Left renal cortex interstitium (tissue), 4 donors: ENCODE results near the gene PCSK7. TPM values are rescaled to one million over a fixed set of nuclear protein-coding genes. Genes with fewer than 3 reads are reported as not detected.
"Not testable (repeated sequence)": the region's sequence is repeated elsewhere in the genome, so short reads cannot be mapped to it uniquely, and the experiment has no call there.

Source experiments
- DNase-seq, 4 donors: peaks; one replicate each; pipeline ENCODE4 v3.0.0-alpha.2; 2013; ENCODE audit warnings: low read depth in 4 of 4, low spot score in 2 of 4, missing footprints in 1 of 4
- polyA plus RNA-seq, 4 donors: library from polyadenylated mRNA; unstranded; fragments of 120-200 nt; gene quantifications; one replicate each; pipeline ENCODE4 v1.2.1, GENCODE V29; 2013; ENCODE audit not compliant: insufficient read length in 4 of 4

Gene PCSK7
- polyA plus RNA-seq, 4 donors: 18.5 to 40.5 (median 29.3) TPM

GRCh38 chr11:117218133-117218915 is 13.5 kb downstream of the PCSK7 start:
- no peak for DNase-seq

- no peak for DNase-seq
Measured at GRCh38 chr11:117217141-117218084, 14.5 kb downstream of the PCSK7 start.

- no peak for DNase-seq
Measured at GRCh38 chr11:117214404-117215110, 17.3 kb downstream of the PCSK7 start.

GRCh38 chr11:117212697-117213355 is 19.0 kb downstream of the PCSK7 start:
- DNase-seq: no peak

- no peak for DNase-seq
Measured at GRCh38 chr11:117210620-117211019, 21.3 kb downstream of the PCSK7 start.

GRCh38 chr11:117209351-117210125 is 22.3 kb downstream of the PCSK7 start:
- DNase-seq: not testable (repeated sequence)

GRCh38 chr11:117208710-117209109 is 23.2 kb downstream of the PCSK7 start:
- DNase-seq: not testable (repeated sequence)

GRCh38 chr11:117207481-117207880 is 24.4 kb downstream of the PCSK7 start:
- not testable (repeated sequence) for DNase-seq

- DNase-seq: not testable (repeated sequence)
Measured at GRCh38 chr11:117206859-117207258, 25.0 kb downstream of the PCSK7 start.

DNA sequence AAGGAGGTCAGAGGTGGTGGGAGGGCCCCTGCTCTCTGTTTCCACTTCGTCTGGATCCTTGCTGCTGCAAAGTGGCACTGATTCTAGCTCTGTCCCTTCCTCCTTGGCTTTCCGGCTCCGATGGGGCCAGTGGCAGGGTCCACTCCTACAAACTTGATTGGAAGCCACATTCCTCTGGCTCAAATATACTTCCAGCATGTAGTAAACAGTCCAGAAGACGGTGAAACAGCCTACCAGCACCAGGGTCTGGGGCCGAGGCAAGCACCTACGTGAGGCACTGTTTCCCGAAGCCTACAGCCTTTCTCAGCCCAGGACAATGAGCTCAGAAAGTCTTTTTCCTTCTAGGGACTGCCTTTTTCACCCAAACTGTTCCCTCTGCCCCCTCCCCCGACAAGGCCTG is 25.8 kb downstream of the PCSK7 start:
- DNase-seq: not testable (repeated sequence)

DNA sequence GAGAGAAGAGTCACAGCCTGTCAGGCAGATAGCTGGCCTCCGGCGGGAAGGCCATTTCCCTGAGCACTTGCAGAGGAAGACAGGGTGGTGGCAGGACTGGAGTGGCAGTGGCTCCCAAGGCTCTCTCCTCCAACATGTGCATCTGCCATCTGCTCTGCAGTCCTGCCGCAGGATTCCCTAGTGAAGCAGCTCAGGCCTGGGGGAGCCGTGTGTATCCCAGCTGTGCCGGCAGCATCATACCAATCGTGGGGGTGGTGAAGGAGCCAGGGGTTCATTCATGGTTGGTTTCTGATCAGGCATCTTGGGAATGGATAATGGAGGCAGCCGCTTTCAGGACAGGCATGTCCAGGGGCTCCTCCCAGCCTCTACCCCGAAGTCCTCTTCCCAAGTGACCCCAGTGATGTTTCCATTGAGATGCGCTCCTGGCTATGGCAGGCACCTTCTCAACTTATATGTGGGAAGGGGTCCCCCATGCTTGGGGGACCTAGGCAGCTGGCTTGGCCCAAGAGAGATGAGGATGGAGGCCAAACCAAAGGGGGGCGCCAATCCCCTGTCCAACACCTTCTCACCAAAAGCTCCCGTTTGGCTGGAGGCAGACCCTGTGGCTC is 26.6 kb downstream of the PCSK7 start:
- no peak for DNase-seq

DNA sequence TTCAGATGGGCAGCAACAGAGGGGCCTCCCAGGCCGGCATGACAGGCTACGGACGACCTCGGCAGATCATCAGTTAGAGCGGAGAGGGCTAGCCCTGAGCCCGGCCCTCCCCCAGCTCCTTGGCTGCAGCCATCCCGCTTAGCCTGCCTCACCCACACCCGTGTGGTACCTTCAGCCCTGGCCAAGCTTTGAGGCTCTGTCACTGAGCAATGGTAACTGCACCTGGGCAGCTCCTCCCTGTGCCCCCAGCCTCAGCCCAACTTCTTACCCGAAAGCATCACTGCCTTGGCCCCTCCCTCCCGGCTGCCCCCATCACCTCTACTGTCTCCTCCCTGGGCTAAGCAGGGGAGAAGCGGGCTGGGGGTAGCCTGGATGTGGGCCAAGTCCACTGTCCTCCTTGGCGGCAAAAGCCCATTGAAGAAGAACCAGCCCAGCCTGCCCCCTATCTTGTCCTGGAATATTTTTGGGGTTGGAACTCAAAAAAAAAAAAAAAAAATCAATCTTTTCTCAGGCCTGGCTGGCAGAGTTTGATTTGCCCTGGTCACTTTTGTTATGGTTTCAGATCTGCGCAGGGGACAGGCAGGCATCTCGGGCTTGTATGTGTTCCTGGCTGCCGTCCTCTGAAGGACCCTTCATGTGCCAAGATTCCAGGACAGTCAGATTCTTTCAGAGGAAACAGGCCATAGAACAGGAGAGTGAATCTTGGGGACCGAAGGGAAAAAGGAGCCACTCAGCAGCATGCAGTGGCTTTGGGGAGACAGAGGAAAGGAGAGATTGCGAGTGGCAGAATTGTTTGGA is 27.4 kb downstream of the PCSK7 start:
- DNase-seq: no peak

- DNase-seq: no peak
Measured at GRCh38 chr11:117203069-117203407, 28.8 kb downstream of the PCSK7 start.

- DNase-seq: no peak
Measured at GRCh38 chr11:117202386-117203068, 29.3 kb downstream of the PCSK7 start.

DNA sequence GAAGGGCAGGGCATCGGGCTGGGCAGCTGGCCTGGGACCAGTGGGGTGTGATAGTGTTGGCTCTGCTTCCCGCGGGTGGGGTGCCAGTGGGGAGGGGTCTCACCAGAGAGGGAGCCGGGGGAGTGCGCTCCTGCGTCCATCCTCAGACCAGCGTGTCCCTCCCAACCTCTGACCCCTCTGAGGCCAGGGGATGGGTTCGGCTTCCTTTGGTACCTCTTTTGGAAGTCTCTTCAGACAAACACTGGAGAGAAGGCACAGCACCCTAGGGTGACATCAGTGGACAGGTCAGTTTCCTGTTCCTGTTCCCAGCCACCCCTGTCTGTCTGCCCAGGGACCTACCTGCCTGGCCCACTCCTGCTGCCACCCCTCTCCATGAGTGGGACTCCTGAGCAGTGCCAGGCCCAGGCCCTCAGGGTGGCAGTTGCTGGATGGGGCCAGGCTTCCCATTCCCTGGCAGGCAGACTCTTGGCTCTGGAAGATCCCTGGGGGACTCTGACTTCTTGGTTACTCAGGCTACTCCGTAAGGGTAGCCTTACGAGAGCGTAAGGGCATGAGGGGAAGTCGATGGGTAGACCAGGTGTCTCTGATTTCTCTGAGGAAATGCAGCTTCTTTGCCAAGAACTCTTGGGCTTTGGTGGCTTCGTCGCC is 30.1 kb downstream of the PCSK7 start:
- no peak for DNase-seq

DNA sequence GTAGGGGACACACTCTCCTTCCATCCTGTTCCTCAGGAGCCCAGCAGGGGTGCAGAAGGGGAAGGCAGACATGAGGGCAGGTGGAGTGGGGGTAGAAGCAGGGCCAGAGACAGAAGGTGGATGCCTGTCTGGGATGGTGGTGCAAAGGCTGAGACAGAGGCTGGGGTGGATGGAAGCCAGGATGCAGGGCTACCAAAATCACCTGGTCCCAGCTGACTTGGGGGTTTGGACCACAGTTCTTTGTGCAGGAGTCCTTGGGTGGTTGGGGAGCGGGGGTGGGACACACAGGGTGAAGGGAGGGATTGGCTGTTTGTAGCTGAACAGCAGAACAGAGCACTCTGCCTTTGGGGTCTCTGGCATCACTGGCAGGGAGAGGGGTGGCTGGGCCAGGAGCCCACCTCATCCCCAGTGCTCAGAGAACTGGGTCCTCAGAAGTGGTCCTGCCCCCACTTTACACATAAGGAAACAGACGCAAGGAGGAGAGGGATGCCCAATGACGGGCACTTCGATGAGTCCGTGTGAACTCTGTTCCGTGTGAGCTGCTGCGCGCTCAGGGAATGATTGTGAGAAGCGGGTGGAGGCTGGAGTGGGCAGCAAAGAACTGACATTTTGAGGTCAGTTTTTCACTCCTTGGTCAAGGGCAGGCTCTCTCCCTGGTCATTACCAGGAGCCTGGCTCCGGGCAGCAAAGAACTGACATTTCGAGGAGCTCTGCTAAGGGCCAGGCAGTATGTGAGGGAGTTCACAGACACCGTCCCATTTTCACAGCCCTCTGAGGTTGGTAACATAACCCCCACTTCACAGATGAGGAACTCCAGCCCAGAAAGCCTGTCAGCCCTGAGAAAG is 30.8 kb downstream of the PCSK7 start:
- DNase-seq: no peak
